Panc1 (cell line): ENCODE measurements around the gene KCNE4. TPM values are rescaled to one million over a fixed set of nuclear protein-coding genes. Genes with fewer than 3 reads are reported as not detected.

Experiments used
- ATAC-seq: fragments of 200-7000 bp; cut with Tn5 transposase; 2 replicates; pipeline ENCODE4 v1.9.1; 2020; ENCODE audit warnings: mild to moderate bottlenecking, moderate library complexity
- BruUV-seq: library from RNA; stranded (reverse); fragments of 400-500 nt; replicated peaks from 2 replicates; lab custom pipeline; 2021; lab: Mats Ljungman, UMichigan
- CTCF ChIA-PET: fragments of 300-600 bp; sonication (Branson Sonifier 250); formaldehyde crosslinking; loops from one replicate; lab custom pipeline; 2022; ENCODE audit warnings: antibody characterized with exemption; lab: Charles Lee
- POLR2A ChIA-PET: fragments of 300-600 bp; sonication (Branson Sonifier 250); formaldehyde crosslinking; loops from one replicate; lab custom pipeline; 2022; ENCODE audit warnings: antibody characterized with exemption; lab: Charles Lee
- DNase-seq: peaks from one replicate; pipeline ENCODE4 v3.0.0-alpha.2; 2010; ENCODE audit warnings: low read depth, low spot score
- H3K27ac ChIP-seq: 2 replicates; pipeline ENCODE4 v1.5.1; 2011; ENCODE audit warnings: mild to moderate bottlenecking, low read length, inconsistent platforms
- H3K27me3 ChIP-seq: fragments of 200-500 bp; sonication (Bioruptor generic); 2 replicates; pipeline ENCODE4 v1.6.0; 2014; ENCODE audit warnings: low read length, inconsistent platforms; ENCODE audit not compliant: control insufficient read depth, insufficient read depth
- H3K36me3 ChIP-seq: fragments of 200-500 bp; sonication (Bioruptor generic); 2 replicates; pipeline ENCODE4 v1.5.1; 2014; ENCODE audit warnings: inconsistent platforms, mild to moderate bottlenecking, low read length, moderate library complexity; ENCODE audit not compliant: control insufficient read depth, insufficient read depth
- H3K4me1 ChIP-seq: 2 replicates; pipeline ENCODE4 v1.5.1; 2011; ENCODE audit warnings: inconsistent platforms, mild to moderate bottlenecking, low read length, moderate library complexity; ENCODE audit not compliant: control insufficient read depth, insufficient read depth
- H3K4me3 ChIP-seq, 2 experiments: 2 replicates each; pipeline ENCODE4 v1.5.1; 2011 to 2012; ENCODE audit warnings: low read depth in 2 of 2, low read length in 2 of 2, mild to moderate bottlenecking in 2 of 2, inconsistent platforms in 1 of 2, moderate library complexity in 1 of 2
- H3K9me3 ChIP-seq: fragments of 200-500 bp; sonication (Bioruptor generic); 2 replicates; pipeline ENCODE4 v1.5.1; 2014; ENCODE audit warnings: low read depth, mild to moderate bottlenecking, inconsistent platforms, low read length, moderate library complexity; ENCODE audit not compliant: control insufficient read depth, insufficient read depth
- POLR2AphosphoS5 ChIP-seq: IDR thresholded peaks from 2 replicates; pipeline ENCODE4 v1.6.1; 2012; ENCODE audit warnings: mild to moderate bottlenecking, low read depth, low read length, moderate library complexity
- SIN3A ChIP-seq: IDR thresholded peaks from 2 replicates; pipeline ENCODE4 v1.6.1; 2012; ENCODE audit warnings: low read depth, mild to moderate bottlenecking, low read length, moderate library complexity, borderline replicate concordance; ENCODE audit not compliant: insufficient read depth
- TCF7L2 ChIP-seq: IDR thresholded peaks from 2 replicates; pipeline ENCODE4 v1.6.1; 2011; ENCODE audit warnings: mild to moderate bottlenecking, low read depth, low read length, inconsistent platforms
- in situ Hi-C: cut with HindIII; loops from 2 replicates; pipeline ENCODE4 v1.10.0; 2016; ENCODE audit warnings: low sequenced_read_pairs, low pct_unique_long_range_greater_than_20kb
- intact Hi-C: fragments of 100-400 bp; cut with micrococcal nuclease; formaldehyde crosslinking; loops from one replicate; pipeline ENCODE4 v1.10.0; 2022; ENCODE audit not compliant: unreplicated experiment
- total RNA-seq: library from RNA; stranded (reverse); gene quantifications from one replicate; pipeline ENCODE4 v1.2.1, GENCODE V29; 2021; ENCODE audit not compliant: unreplicated experiment
- TF ChIP-seq, protein P1 (sequence below), 2 experiments: IDR thresholded peaks; 2 replicates each; pipeline ENCODE4 v1.6.1; 2011 to 2012; ENCODE audit warnings: low read depth in 2 of 2, control low read depth in 1 of 2, low read length in 1 of 2, mild to moderate bottlenecking in 1 of 2, moderate library complexity in 1 of 2; ENCODE audit not compliant: insufficient read depth in 1 of 2
- TF ChIP-seq, protein P2 (sequence below): fragments of 450-650 bp; IDR thresholded peaks from 2 replicates; pipeline ENCODE4 v1.5.1; 2017; ENCODE audit warnings: mild to moderate bottlenecking

The KCNE4 gene
- total RNA-seq, 1 experiment from 2014 or later: 0.21 TPM

DNA sequence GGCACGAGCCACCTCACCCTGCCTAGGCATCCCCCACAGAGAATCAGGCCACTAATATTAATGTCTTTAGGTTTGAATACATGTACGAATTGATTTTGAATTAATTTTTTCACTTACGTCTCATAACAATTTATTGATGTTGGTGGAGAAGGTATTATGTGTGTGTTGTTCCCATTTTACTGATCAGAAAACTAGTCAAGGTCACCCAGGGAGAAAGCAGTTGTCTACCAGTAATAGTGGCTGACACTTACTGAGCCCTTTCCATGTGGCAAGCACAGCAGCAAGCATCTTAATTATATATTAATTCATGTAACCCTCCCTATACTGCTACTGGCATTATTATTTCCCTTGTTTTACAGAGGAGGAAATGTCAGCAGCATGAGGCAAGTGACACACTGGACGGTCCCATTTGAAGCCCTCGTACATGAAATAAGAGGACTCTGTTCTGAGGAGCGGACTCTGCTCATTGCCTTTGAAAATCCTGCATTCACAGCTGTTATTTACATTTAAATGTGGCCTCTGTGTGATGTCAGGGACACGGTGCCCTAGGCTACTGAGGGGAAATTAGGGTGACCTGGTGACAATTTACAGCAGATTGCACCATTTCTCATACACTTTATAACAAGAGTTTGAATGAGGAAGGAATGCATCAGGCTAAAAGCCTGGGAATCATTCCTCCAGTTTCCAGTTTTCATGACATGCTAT is 30.9 kb upstream of the KCNE4 start:
- Histone ChIP-seq H3K4me1 (peaks cover under 1% of the 10 kb centered on the region; the same call in 1 of the 2 replicates), H3K27ac (no peak overlapping the region), H3K27me3 (no peaks in the 10 kb centered on the region), H3K9me3 (no peaks in the 10 kb centered on the region), H3K4me3 (no peak overlapping the region), H3K36me3 (no peaks in the 10 kb centered on the region)
- TF ChIP-seq, protein P1, sequence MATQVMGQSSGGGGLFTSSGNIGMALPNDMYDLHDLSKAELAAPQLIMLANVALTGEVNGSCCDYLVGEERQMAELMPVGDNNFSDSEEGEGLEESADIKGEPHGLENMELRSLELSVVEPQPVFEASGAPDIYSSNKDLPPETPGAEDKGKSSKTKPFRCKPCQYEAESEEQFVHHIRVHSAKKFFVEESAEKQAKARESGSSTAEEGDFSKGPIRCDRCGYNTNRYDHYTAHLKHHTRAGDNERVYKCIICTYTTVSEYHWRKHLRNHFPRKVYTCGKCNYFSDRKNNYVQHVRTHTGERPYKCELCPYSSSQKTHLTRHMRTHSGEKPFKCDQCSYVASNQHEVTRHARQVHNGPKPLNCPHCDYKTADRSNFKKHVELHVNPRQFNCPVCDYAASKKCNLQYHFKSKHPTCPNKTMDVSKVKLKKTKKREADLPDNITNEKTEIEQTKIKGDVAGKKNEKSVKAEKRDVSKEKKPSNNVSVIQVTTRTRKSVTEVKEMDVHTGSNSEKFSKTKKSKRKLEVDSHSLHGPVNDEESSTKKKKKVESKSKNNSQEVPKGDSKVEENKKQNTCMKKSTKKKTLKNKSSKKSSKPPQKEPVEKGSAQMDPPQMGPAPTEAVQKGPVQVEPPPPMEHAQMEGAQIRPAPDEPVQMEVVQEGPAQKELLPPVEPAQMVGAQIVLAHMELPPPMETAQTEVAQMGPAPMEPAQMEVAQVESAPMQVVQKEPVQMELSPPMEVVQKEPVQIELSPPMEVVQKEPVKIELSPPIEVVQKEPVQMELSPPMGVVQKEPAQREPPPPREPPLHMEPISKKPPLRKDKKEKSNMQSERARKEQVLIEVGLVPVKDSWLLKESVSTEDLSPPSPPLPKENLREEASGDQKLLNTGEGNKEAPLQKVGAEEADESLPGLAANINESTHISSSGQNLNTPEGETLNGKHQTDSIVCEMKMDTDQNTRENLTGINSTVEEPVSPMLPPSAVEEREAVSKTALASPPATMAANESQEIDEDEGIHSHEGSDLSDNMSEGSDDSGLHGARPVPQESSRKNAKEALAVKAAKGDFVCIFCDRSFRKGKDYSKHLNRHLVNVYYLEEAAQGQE (IDR thresholded peaks at IDR 0.05; ENCODE audit: insufficient read depth in 1 of 2, low read depth in 2 of 2, low read length in 1 of 2): no peak
- TF ChIP-seq SIN3A (no peak), POLR2AphosphoS5 (no peak), TCF7L2 (no peak)
- TF ChIP-seq, protein P2, sequence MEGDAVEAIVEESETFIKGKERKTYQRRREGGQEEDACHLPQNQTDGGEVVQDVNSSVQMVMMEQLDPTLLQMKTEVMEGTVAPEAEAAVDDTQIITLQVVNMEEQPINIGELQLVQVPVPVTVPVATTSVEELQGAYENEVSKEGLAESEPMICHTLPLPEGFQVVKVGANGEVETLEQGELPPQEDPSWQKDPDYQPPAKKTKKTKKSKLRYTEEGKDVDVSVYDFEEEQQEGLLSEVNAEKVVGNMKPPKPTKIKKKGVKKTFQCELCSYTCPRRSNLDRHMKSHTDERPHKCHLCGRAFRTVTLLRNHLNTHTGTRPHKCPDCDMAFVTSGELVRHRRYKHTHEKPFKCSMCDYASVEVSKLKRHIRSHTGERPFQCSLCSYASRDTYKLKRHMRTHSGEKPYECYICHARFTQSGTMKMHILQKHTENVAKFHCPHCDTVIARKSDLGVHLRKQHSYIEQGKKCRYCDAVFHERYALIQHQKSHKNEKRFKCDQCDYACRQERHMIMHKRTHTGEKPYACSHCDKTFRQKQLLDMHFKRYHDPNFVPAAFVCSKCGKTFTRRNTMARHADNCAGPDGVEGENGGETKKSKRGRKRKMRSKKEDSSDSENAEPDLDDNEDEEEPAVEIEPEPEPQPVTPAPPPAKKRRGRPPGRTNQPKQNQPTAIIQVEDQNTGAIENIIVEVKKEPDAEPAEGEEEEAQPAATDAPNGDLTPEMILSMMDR: no peak
- in situ Hi-C loops: no loop called here
- intact Hi-C loops: no loop called here
- POLR2A ChIA-PET: no interaction called here
- DNase-seq (no peak), ATAC-seq (no peak)
- CTCF ChIA-PET: no interaction called here
- no TSS peak for BruUV-seq

DNA sequence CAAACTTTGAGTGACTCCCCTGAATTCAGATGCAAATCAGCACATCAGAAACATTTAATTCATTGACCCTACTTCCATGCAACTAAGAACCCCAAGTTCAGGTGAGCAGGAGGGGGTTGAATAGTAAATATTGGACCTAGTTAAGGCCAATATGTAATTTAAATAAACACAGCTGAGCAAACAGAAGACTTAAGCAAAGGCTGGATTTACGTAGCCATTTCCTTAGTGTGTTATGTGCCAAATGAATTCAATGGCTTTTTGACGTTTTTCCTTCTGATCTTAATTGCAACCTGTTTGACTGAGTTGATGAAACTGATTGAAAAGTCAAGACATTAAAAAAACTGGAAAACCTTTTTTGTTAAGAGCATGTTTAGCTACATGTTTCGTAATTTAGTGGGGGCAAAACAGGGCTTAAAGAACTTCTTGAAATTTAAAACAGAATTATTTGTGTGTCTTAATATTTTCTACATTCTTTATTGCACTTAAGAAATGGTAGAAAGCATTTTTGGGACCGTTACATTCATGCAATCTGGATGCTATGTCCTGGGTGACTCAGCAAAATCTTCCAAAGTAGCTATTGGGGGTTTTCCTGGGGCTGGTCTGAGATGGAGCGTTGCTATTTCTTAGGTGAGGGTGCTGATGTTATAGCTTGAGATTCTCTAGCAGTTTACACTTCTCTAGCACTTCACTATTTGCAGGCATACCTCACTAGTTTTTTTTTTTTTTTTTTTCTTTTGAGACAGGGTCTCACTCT is 25.5 kb upstream of the KCNE4 start:
- intact Hi-C loops: no loop called here
- no peak overlapping the region for H3K27ac ChIP-seq
- no peaks in the 10 kb centered on the region for H3K9me3 ChIP-seq
- ChIA-PET POLR2A (no interaction called here), CTCF (no interaction called here)
- ATAC-seq (no peak), DNase-seq (no peak)
- H3K27me3 ChIP-seq: no peaks in the 10 kb centered on the region
- H3K4me1 ChIP-seq: peaks cover 6% of the 10 kb centered on the region; the same call in 1 of the 2 replicates
- TF ChIP-seq SIN3A: no peak
- TF ChIP-seq, protein P1 (IDR thresholded peaks at IDR 0.05; ENCODE audit: insufficient read depth in 1 of 2, low read depth in 2 of 2, low read length in 1 of 2): no peak
- TF ChIP-seq TCF7L2: no peak
- TF ChIP-seq, protein P2: no peak
- TF ChIP-seq POLR2AphosphoS5: no peak
- in situ Hi-C loops: no loop called here
- no peak overlapping the region for H3K4me3 ChIP-seq
- no TSS peak for BruUV-seq
- no peaks in the 10 kb centered on the region for H3K36me3 ChIP-seq
